GM21576 (cell line): Measurements from ENCODE around the gene STUM.

Source experiments
- ATAC-seq: cut with Tn5 transposase; IDR thresholded peaks from one replicate; pipeline ENCODE4 v1.9.1; 2021; ENCODE audit warnings: mild to moderate bottlenecking, moderate library complexity; ENCODE audit not compliant: unreplicated experiment

Gene STUM

GRCh38 chr1:226650236-226650841, 101.8 kb downstream of the STUM start:
- no peak for ATAC-seq

- ATAC-seq: no peak
Observed at GRCh38 chr1:226651041-226651731, 102.6 kb downstream of the STUM start.

DNA sequence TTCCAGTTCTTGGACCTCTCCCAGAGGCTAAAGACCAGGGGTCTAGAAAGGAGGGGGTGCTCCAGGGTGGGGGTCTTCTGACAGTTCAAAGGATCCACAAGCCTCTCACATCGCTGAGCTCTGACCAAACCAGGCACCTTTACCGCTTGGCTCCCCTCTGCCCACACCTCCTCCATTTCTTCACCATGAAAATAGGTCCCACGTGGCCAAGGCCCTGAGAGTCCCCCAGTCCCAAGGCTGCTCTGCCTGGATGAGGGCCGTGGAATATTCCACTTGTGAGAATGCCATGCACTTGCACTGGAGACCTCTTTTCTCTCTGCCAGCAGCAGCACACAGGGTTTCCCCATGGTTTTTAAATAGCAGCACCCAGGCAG, 103.2 kb downstream of the STUM start:
- ATAC-seq: no peak

DNA sequence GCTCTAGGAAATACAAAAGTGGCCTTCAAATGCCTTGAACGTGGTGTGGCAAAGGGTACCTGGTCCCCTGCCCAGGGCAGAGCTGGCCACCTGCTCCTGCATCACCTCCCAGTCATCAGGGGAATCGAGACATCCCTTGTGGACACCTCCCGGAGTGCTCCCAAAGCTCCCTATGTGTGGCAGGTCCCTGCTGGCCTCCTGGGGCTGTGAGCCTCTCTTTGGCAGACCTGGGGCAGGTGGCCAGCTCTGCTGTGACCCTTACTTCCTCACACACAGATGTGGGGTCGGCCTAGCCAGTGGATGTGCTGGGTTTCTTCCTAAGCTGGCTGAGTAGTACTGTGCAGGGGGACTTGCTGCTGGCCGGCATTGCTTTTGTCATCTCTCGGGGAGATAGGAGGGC, 104.0 kb downstream of the STUM start:
- no peak for ATAC-seq

- ATAC-seq: peak; percentile 73
Observed at GRCh38 chr1:226653311-226653921, 104.9 kb downstream of the STUM start.

GRCh38 chr1:226654046-226654667, 105.6 kb downstream of the STUM start:
- ATAC-seq: no peak

DNA sequence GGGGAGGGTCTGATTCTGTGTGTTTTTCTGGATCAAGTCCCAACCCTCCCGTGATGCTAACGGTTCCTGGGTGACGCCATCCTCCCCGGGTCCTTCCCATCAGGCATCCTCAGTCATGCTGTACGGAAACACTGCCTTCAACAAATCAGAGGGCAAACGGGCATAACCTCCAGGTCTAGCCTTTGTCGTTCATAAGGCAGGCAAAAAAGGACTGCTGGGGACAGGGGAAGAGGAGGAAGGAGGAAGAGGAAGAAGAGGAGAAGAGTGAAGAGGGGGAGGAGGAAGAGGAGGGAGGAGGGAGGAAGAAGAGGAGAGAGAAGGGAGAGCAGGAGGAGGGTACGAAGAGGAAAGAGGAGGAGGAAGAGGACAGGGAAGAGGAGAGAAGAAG, 106.1 kb downstream of the STUM start:
- ATAC-seq: no peak

GRCh38 chr1:226655251-226656163, 106.9 kb downstream of the STUM start:
- no peak for ATAC-seq

DNA sequence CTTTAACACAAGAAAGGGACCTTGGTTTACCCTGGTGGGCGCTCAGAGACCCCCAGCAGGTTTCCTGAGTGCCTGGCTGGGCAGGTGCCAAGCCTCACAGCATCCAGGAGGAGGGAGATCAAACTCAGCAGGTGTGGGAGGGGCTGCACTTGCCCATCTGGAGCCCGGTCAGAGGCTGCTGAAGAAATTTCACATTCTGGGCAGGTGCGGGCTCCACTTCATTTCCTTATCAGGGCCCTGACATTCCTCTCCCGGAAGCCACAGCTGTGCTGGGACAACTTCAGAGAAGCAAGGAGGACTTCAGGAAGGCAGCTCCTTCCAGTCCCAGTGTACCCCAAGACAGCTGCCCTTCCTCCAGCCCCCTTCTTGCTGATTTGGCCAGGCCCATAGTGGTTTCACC, 107.6 kb downstream of the STUM start:
- no peak for ATAC-seq

DNA sequence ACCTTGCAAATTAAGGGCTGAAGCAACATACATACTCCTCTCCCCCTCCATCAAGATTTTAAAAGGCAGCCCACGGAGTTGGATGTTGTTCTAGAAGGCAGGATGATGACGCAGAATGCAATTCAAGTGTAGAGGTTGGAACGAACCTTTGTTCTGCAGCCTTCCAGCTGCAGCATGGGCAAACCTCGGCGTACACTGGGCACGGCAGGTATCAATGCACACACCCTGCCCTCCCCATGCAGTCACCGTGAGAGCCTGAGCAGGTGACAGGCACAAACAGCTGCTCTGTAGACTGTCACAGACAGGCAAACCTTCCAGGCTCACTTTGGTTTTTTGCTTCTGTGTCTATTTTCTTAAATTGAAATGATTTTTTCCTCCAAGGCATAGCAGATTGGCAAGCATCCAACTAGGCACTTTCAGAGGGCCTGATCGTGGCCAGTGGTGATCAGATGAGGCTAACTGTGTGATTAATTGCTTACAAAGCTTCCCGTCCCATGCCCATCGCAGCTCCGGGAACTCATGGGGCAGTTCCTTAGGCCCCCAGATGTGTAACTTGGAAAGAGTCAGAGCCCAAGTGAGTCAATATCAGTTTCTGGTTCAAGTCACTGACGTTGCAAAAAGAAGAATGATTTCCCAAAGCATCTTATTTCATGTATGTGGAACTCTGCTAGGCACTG, 108.2 kb downstream of the STUM start:
- no peak for ATAC-seq

DNA sequence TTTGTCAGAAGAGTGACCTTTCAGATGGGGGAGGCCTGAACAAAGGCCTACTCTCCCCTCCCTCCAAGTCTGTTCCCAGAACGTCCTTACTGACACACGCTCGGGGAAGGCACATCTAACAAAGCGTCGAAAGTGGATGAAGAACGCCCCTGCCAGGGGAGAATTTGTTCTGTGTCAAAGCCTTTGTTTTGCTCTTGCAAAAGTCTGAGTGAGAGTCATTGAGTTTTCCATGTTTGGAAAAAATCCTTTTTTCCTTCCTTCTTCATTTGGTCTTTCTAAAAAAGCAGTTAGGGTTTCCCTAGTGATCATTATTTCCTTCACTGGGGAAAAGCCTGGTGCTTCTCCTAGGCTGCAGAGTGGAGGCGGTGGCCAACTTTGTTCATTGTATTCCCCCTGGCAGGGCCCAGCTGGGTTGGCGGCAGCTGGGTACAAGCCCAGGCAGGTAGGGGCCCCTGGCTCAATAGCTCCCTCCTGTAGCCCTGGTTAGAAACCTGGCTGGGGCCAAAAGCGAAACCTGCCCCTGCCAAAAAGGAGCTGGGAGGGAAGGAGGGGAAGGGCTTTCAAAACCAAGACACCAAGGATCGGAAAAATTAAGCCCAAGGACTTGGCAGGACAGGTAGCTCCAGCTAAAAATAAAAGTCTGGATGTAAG, 109.5 kb downstream of the STUM start:
- no peak for ATAC-seq

DNA sequence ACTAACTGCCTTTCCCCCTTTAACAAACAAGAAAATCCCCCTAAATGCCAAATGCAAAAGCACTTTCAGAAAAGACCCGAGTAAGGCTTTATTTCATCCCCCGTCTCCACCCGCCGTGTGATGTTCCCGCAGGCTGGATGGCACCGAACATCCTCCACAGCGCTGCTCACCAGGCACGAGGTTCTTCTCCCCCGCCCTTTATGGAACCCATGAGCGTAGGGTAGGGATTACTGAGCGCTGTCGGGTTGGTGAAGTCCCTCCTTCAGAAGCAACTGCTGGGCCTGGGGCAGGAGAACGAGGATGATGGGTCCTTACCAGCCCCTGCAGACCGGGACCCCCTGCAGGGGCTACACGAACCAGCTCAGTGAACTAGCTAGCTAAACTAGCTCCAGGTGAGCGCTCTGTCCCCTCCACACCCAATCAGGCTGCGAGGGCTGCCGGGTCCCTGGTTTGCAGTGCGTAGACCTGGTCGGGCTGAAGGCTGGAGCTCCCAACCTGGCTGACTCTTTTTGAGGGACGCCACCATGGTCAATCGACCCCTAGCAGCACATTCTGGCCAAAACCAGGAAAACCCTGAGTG, 110.1 kb downstream of the STUM start:
- no peak for ATAC-seq
